HG03558 (cell line): ENCODE data around the gene PAQR8.
A peak's percentile ranks its signal among the peaks of the same experiment; 100 is the strongest.

ENCODE experiments used
- ATAC-seq: cut with Tn5 transposase; IDR thresholded peaks from one replicate; pipeline ENCODE4 v1.9.1; 2021; ENCODE audit warnings: moderate number of reproducible peaks; ENCODE audit not compliant: unreplicated experiment; ENCODE audit errors: extremely low read depth

Gene PAQR8

DNA sequence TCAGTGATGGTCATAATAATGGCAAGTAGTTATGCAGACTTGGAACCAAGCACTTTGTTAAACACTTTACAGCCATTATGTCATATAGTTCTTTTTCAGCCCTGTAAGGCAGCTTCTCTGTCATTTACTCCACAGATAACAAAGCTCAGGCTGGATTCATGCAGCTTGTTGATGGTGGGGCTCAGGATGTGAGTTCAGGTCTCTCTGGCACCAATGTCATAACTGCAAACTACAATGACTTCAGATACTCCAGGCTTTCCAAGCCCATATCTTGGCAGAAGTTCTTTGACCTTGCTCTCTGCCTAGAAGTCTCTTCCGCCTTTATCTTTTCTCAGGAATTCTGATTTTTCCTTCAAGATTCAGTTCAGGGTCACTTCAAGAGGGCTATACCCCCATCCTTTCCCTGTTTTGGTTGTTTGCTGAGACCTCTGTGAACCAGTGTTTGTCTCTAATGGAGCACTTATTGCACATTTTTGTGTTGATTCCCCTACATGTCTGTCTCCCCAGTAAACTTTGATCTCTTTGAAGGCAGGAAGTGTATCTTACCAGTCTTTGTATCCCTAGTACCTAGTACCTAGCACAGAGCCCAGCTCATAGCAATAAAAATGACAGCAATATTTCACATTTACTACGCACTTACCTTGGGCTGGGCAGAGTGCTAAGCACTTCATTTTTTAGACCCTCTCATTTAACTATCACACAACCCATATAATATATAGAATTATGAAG is 38.5 kb downstream of the PAQR8 start:
- no peak for ATAC-seq

DNA sequence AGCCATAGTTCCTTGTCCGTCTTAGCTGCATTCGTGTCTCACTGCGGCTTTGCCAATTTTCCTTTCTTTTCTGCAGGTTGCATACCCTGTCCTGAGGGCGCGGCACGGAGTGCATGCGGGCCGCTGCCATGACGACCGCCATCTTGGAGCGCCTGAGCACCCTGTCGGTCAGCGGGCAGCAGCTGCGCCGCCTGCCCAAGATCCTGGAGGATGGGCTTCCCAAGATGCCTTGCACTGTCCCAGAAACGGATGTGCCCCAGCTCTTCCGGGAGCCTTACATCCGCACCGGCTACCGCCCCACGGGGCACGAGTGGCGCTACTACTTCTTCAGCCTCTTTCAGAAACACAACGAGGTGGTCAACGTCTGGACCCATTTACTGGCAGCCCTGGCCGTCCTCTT is 41.1 kb downstream of the PAQR8 start:
- ATAC-seq, result no peak

DNA sequence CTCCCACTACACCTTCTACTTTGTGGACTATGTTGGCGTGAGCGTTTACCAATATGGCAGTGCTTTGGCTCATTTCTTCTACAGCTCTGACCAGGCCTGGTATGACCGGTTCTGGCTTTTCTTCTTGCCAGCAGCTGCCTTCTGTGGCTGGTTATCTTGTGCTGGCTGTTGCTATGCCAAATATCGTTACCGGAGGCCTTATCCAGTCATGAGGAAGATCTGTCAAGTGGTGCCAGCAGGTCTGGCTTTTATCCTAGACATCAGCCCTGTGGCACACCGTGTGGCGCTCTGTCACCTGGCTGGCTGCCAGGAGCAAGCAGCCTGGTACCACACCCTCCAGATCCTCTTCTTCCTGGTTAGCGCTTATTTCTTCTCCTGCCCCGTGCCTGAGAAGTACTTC is 41.7 kb downstream of the PAQR8 start:
- ATAC-seq, result no peak

DNA sequence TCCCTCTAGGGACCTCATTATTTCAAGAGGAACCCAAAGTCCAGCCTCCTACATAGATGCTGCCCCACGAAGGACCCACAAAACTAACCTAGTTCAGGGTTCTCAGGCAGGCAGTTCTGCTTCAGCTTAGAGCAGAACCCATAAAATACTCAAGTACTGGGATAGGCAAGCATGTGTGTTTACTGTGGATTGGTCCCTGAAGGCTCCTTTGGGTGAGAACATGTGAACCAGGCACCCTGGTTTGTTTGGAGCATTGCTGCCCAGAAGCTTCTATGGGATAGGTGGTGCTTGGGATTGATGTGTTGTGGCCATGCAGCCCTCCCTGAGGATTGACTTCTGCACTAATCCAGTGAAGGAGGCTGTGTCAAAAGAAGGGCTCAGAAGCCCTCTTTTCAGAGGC is 43.3 kb downstream of the PAQR8 start:
- ATAC-seq, result no peak

DNA sequence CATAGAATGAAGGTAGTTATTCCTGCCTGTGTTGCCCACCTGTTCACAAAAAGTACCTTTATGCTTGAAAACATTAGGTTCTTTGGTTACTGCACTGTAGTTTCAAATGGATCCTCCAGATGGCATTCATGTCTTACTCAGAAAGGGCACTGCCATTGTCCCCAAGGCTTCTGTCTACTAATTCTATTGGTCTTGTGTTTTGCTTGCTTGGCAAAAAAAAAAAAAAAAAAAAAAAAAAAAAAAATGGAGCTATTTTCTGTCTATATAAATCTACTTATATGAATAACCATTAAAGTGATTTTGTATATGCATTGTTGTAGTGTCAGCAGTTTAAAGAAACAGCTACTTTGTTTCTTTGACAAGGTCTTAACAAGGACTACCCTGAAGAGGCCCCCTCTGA is 45.5 kb downstream of the PAQR8 start:
- ATAC-seq, result no peak

DNA sequence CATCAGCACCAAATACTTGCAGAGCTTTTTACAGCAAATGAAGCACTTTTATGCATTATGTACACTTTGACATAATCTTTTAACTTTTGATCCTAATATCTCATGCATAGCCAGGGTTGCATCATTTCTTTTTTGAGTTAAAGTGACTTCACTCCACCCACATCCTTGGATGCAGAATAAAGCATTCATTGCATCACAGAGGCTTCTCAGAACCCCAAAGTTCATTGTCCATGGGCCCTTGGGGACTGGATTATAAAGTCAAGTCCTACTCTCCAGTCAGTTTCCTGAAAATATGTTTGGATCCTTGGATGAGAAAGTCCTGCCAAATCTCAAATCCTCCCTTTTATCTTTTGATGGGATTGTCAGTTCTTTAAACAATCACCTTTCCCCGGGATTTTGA is 47.5 kb downstream of the PAQR8 start:
- ATAC-seq, result no peak

DNA sequence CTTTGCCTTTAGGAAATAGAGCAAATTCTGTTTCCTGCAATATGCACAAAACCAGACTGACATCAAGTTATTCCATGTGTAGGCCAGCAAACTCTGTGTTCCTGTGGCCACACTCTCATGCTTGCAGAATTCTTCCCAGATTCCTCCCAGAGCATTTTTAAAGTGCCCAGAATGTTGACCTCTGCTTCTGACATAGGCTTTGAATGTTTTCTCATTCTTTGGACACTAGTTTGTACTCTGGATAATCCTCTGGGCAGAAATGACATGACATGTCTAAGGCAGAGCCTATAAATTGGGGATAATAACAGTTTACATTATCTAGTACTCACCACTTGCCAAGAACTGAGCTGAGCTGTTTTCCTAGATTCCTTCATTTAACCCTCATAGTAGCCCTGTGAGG is 49.0 kb downstream of the PAQR8 start:
- ATAC-seq, result no peak

DNA sequence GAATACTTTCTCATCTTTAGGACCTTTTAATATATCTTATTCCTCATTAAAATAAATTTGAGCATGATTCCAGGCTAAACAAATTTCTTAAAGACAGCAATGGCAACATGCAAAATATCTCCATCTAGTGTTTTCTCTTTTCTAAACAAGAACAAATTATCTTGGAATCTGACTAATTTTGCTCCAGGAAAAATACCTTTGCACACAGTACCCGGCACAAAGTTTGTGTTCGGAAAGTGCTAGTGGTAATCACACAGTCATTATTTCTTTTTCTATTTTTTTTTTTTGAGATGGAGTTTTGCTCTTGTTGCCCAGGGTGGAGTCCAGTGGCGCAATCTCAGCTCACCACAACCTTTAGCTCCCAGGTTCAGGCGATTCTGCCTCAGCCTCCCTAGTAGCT is 50.0 kb downstream of the PAQR8 start:
- ATAC-seq, result no peak

DNA sequence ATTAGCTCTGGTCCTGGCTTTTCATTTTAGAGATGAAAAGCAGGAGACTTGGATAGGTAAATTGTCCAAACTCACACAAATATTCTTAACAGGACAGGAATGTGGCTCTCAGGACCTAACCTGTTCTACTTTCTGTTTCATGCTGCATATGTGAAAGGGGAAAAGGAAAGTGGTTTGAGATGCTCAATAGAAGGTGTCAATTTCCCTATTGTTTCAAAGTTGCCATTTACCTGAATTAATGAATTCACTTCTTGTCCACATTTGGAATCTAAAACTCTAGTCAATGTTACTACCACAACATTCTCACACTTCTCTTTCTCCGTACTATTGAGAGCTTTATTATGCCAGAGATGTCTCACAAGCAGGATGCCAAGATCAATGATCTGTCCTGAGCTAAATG is 53.4 kb downstream of the PAQR8 start:
- ATAC-seq, result no peak

DNA sequence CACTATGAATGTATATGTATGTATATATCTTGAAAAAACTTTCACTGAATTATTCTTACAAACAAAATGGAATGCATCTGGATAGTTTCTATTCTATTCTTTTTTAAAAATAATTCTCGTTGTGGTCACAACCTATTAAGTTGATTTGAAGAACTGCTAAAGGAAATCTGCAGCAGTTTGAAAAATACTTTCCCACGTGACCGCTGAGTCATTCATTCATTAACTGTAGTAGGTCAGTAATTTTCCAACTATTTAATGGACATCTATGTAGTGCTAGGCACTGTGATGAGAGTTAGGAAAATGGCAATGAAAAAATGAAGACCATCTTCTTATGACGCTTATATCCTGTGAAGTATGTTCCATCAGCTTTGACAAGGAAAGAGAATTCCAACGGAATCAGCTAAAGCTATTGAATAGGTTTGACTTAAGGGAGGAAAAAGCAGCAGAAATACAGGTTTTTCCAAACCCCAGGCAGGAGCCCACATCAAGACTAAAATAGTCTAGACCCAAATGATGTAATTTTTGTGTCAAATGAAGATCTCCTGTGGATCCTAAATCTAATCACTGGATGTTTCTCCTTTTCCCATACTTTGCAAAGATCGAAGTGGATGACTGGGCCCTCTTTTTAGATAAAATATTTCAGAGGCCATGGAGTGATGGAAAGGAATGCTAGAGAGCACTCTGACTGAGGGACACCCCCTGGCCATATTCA is 54.1 kb downstream of the PAQR8 start:
- ATAC-seq, result no peak

DNA sequence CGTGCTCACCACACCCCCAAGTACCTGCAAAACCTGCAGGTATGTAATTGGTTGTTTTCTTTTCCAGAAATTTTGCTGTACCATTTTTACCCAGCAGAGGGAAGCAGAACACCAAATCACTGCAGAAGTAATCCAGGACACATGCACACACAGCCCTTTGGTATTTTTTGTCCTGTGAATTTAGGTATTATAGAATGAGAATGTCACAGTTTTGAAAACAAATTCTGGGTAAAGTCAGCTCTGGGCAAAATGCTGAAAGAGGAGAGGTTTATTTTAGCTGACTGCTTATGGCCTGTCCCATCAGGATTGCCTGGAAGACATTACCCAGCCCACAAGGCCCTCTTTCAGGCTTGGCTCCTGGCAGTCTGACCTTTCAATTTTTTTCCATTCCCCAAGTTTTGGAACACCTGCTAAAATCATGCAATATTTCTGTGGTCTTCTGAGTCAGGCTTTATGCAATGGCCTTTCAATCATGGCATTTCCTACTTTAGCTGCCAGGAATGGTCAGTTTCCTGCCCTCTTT is 54.7 kb downstream of the PAQR8 start:
- ATAC-seq, result no peak

DNA sequence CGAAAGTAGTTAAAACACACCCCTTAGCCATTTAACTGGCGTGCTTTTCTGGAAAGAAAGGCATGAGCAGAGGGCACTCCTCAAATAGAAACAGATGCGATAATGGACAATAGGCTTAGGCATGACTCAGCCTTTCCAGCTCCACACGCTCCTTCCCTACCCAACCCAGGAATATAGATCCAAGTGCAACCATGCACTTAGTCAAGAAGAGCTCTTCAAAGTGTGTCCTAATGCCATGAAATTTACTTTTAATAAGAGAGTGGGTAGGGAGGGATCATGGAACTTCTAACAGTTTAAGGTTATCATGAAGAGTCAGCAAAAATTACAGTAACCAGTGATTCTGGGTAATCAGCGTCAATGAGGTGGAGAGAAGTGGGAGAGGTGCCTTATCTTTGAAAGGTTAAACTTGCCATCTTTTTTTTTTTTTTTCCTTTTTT is 55.7 kb downstream of the PAQR8 start:
- no peak for ATAC-seq

DNA sequence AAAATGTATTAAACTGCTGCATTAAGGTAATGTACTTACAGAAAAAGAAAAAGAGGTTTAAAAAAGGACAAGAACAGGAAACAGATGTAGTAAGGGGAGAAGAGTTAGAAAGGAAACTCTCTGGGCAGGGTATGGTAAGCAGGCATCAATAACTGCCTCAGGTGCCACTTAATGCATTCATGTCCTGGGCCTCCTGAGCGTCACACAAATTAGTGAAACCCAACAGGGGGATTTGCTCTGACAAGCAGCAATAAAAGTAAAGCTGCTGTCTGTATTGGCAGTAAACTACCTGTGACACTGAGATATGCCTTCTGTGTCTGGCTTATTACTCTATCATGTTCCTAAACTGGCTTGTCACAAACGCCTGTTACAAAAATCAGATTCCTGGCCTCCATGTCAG is 56.7 kb downstream of the PAQR8 start:
- ATAC-seq, result no peak

DNA sequence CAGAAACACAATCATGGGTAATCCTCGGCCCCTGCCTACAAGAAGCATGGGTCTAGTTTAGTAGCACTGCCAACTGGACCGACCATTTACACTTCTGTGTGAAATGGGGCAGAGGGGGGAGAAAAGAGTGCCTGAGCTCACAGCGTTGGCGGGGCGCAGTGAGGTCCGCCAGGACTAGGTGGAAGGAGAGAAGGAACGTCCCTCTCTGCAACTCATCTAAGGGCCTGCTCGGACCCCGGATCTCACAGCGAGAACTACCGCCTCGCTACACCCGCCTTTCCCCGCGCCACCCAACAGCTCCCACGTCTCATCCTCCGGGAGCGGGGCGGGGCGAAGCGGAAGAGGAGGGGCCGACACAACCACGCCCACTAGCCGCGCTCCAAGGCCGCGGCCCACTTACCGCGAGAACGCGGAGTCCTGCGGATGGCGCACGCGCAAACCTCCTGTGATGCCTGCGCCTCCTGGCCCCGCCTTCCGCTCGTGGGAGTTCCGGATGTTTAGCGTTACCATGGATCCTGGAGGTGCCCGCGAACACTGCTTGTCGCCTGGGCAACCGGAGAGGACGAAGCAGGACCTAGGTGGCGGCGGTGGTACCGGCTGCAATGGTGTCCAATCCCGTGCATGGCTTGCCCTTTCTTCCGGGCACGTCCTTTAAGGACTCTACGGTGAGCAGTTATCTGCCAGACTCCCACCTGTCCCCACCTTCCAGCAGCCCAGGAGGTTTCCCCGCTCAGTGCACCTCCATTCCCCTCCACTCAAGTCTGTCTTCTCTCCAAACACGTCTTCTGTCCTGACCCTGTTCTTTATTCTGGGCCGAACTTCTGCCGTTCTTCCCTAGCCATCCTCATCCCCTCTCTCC is 58.1 kb downstream of the PAQR8 start, which contains the start of gene EFHC1:
EFHC1 (plus strand) TSS at position 534 of the 859 bp plus-strand sequence; CDS start at position 603, 69 bp downstream.
- peak; percentile 86 for ATAC-seq

DNA sequence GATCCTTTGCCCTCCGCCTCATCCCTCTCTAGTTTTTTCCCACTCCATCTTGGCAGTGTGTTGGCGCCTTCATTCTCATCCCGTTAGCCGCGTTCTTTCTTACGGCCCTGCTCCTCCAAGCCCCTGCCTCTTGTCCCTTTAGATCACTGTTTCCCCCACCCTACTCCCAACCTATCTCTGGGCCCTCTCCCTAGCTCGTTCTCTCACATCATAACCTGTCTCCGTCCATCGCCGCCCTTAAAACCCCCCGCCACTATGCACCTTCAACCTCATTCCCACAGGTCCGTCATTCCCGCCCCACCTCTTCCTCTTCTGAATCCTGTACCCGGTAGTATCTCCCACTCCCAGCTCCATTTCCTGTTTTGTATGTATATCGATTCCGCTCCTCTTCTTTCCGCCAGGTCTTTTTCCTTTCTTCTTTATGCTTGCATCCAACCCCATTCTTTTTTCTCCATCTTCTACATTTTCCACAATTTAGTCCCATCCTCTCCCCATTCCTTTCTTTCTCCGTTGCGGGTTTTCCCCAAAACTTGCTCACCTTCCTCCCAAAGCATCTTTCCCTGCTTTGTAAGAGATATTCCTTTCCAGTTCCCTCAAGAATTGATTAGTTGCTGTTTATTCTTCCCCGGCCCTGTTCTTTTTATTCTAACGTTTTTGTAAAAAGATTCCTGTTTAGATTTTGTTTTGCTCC is 58.9 kb downstream of the PAQR8 start:
- no peak for ATAC-seq

DNA sequence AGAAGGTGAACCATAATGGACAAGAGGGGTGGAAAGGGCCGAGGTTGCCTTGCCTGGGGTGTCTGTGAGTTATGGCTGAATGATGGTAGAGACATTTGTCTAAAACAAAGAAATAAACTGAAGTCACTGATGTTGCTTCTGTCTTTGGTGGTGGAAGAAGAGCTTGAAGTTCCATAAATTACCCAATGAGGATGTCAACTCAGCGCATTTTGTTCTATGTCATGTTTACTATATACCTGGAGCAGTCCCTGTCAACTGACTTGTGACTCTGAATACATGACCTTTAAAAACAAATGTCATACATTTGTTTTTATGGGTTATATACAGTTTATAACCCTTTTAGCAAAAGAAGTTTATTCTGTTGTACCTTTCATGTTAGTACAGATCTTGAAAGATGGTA is 60.2 kb downstream of the PAQR8 start:
- no peak for ATAC-seq

DNA sequence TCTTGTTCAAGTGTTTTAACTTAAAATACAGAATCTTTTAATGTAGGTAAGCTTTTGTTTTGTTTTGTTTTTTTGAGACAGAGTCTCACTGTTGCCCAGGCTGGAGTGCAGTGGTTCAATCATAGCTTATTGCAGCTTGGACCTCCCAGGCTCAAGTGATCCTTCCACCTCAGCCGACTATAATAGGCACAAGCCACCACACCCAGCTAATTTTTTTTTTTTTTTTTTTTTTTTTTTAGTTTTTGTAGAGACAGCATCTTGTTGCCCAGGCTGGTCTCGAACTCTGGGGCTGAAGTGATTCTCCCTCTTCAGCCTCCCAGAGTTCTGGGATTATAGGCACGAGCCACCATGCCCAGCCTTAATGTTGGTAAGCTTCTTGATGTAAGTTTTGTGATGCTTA is 61.5 kb downstream of the PAQR8 start:
- ATAC-seq, result no peak

DNA sequence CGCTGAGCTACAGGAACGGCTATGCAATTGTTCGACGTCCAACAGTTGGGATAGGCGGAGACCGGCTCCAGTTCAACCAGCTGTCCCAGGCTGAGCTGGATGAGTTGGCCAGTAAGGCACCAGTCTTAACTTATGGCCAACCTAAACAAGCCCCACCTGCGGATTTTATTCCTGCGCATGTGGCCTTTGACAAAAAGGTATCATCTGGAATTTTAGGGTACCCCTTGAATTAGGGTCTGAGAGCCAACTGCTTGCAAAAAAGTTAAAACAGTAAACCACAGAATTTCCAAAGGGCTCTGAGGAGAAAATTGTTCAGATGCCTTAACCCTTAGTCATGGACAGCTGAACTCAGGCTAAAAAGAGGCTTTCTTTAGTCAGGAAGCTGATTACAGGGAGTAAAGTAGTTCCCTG is 62.0 kb downstream of the PAQR8 start:
- ATAC-seq, result no peak

DNA sequence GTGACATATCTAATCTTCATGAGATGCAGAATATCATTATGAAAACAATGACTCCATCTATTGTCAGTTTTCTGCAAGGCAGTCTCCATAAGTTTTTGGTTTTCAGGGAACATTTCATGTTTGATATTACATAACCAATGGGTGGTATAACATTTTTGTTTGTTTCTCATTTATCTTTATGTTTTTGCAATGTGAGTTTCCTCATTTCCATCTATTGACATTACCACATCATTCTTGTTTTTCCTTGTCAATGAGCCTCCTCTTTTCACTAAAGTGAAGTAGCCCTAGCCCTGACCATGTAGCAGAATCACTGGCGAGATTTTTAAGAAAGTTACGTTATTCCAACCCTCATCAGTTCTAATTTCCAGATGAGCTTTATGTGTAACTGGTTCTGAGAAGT is 62.6 kb downstream of the PAQR8 start:
- no peak for ATAC-seq

DNA sequence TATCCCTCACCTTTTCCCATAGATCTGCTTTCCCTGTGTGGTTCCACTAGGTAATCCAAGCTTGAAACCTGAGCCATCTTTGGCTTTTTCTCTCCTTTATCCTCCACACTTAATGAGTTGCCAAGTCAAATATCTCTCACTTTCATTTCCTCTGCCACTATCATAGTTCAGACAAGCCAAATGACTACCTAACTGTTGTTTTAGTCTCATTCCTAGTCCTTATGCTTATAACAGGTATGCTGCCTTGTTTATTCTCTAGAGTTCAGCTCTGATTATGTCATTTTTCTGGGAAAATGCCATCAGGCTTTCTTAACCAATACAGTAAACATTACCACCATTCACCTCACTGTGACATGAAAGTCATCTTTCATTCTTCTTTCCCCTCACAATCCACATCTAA is 64.7 kb downstream of the PAQR8 start:
- peak; percentile 70 for ATAC-seq
